HFF-Myc (cell line): ENCODE data around the gene SLC25A12.

ENCODE experiments used
- DNase-seq: peaks from one replicate; pipeline ENCODE4 v3.0.0-alpha.2; 2011; ENCODE audit warnings: low read depth; ENCODE audit errors: extremely low read depth
- H3K4me3 ChIP-seq: replicated peaks from 2 replicates; pipeline ENCODE4 v1.5.1; 2011; ENCODE audit warnings: low read depth, mild to moderate bottlenecking, control low read depth, low read length
- CTCF ChIP-seq: IDR thresholded peaks from 2 replicates; pipeline ENCODE4 v1.5.1; 2012; ENCODE audit warnings: mild to moderate bottlenecking, low read depth, low read length, control low read depth; ENCODE audit errors: missing control alignments

SLC25A12 gene

GRCh38 chr2:171855401-171855800, 38.6 kb downstream of the SLC25A12 start:
- H3K4me3 ChIP-seq = no peak overlapping the region
- DNase-seq = no peak
- no peak for TF ChIP-seq CTCF

- TF ChIP-seq CTCF = no peak
- DNase-seq = peak; percentile 26
- H3K4me3 ChIP-seq = no peak overlapping the region
Measured at GRCh38 chr2:171852366-171852888, 41.6 kb downstream of the SLC25A12 start.

GRCh38 chr2:171847627-171848026, 46.4 kb downstream of the SLC25A12 start:
- no peak for TF ChIP-seq CTCF
- DNase-seq = no peak
- no peak overlapping the region for H3K4me3 ChIP-seq

GRCh38 chr2:171846894-171847293, 47.1 kb downstream of the SLC25A12 start:
- H3K4me3 ChIP-seq = no peak overlapping the region
- DNase-seq = no peak
- no peak for TF ChIP-seq CTCF

GRCh38 chr2:171841996-171842395, 52.0 kb downstream of the SLC25A12 start:
- H3K4me3 ChIP-seq = no peak overlapping the region
- TF ChIP-seq CTCF = no peak
- DNase-seq = no peak

GRCh38 chr2:171837736-171838135, 56.3 kb downstream of the SLC25A12 start:
- H3K4me3 ChIP-seq = no peak overlapping the region
- no peak for DNase-seq
- TF ChIP-seq CTCF = no peak
